DMS53 (cell line): ENCODE data around the gene LARP4B.
"Not testable (repeated sequence)": the region's sequence is repeated elsewhere in the genome, so short reads cannot be mapped to it uniquely, and the experiment has no call there.

Experiments used
- DNase-seq: peaks from one replicate; lab custom pipeline; 2025; lab: John Stamatoyannopoulos, UW

The LARP4B gene

DNA sequence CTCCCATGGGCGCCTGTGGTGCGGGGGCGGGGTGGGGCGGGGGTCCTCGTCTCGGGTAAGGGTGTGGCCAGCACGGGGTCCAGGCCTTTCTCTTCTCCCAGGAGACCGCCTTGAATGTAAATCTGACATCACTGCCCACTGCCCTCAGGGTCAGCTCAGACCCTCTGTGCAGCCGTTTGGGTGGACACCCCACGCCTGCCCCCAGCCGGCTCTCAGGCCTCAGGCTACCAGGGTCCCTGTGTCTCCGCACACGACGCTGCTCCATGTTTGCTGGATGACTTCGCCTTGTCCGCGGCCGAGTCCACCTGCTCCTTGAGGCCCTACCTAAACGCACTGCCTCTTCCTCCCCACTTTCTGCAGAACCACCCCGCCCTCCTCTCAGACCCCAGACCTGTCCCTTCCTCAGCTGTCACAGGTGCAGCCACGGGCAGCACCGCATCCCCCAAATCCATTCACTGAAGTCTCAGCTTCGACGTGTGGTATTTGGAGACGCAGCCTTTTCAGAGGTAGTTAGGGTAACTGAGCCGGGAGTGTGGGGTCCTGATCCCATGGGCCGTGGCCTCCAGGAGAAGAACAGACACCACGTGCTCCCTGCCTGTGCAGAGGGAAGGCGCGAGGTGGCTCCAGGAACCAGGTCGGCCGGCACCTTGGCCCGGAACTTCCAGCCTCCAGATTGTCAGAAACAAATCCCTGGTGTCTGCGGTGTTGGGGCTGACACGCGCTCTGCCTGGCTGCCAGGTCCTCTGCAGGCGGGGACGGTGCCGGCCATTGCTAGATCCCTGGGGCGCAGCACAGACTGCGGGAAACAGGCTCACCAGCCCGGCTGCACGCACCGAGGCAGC is 144.7 kb downstream of the LARP4B start:
- peak; percentile 30 for DNase-seq

DNA sequence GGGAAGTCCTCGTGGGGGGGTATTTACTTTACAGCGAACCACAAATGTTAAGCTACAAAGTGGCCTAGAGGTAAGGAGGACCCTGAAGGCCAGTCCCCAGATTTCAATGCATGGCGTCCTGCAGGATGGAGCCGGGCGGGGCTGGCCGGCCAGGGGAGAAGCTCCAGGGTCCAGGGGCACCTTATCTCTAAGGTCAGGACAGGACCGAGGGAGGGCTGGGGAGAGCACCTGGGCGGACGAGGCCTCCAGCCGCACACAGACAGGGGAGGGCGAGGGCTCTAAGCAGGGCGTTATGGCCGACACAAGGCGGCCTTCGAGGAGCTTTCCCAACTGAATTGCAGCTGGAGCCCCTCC is 145.7 kb downstream of the LARP4B start:
- DNase-seq = no peak

DNA sequence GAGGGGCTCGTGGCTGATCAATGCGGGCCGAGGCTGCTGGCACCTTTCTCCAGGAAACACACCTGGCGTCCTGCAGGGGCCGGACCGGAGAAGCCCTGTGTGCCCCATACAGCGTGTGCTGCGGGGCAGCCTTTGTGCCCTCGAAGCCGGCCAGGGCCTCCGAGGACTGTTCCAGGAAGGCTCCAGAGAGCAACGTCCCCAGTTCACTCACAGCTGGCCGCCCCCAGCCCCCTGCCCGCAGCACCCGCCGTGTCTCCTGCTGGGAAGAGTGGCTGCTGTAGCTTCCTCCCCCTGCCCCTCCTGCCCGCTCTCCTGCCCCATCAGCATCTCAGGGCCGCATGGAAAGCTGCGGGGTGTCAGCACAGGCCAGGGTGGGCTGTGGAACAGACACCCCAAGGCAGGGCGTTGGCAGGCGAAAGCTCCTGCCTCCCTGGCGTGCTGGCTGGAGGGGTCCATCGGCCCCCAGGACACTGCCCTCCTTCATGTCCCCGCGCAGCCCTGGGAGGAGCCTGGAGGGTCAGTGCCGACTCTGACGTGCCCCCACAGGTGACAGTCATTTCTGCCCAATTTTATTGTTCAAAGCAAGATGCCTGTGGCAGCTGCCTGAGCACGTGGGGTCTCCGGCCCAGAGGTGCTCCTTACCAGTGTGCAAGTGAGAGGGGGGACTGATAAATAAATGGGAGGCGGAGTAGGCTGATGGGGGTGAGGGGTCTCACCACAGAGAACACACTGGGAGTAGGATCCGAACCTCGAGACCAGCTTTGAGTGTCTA is 146.2 kb downstream of the LARP4B start:
- peak; percentile 47 for DNase-seq

DNA sequence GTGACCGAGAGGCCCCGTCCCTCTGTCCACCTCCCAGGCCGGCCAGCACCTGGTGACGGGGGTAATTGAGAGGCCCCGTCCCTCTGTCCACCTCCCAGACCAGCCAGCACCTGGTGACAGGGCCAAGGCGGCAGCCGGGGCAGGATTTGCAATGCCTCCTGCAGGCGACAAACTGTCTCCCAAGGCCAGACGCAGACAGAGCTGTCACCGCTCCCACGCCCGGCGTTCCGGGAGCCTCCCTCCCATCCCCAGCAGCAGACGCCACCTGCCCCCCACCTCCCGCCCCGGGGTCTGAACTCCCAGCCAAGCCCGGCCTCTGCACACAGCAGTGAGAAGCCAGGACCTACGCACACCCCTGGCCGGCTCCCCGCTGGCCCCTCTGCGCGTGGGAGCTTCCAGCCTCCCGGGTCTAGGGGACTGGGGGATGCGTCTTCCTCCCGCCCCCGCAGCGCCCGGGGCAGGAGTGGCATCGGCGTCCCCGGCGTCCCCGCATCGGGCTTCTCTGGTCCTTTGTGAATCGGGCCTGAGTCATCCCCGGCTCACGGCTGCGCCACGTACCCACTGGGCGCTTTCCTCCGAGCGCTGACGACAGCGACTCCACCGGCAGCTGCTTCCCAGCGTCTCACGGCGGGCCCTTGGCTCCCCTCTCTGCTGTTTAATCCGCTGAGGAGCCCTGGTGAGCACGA is 147.0 kb downstream of the LARP4B start:
- peak; percentile 93 for DNase-seq

DNA sequence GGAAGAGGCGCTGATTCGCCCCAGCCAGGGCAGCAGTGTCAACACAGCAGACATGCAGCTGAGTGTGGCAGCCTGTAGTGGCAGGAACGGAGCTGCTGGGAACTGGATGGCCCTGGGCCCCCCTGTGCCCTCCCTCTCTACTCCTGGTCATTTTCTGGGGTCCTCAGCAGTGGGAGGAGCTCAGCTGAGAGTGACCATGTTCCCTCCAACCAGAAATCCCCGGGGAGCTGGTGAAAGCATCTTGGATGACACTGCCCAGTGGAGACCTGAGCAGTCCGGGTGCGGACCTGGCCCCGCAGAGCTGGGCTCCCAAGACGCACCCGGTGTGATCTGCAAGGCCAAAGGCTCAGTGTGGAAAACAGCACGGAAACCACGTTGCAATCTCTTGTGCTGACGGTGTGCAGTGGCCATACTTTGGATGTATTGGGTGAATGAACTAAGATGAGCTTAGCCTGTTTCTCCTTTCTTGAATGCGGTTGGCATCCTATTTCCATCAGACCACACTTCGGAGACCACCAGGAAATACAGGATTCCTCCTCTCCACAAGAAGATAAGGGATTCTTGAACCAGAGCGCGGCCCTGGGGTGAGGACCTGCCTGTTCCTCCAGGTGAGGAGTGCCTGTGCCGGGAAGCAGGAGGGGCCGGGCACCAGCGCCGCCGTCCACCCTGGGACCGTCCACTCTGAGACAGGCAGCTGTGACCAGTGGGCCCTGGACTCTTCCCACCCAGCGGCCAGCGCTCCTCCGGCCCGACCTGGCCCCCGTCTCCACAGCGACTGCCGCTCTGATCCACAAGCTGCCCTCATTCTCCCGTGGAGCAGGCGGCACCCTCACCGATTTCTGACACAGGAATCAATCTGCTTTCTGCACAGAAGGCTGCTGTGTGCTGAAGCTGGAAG is 148.5 kb downstream of the LARP4B start:
- peak; percentile 27 for DNase-seq

DNA sequence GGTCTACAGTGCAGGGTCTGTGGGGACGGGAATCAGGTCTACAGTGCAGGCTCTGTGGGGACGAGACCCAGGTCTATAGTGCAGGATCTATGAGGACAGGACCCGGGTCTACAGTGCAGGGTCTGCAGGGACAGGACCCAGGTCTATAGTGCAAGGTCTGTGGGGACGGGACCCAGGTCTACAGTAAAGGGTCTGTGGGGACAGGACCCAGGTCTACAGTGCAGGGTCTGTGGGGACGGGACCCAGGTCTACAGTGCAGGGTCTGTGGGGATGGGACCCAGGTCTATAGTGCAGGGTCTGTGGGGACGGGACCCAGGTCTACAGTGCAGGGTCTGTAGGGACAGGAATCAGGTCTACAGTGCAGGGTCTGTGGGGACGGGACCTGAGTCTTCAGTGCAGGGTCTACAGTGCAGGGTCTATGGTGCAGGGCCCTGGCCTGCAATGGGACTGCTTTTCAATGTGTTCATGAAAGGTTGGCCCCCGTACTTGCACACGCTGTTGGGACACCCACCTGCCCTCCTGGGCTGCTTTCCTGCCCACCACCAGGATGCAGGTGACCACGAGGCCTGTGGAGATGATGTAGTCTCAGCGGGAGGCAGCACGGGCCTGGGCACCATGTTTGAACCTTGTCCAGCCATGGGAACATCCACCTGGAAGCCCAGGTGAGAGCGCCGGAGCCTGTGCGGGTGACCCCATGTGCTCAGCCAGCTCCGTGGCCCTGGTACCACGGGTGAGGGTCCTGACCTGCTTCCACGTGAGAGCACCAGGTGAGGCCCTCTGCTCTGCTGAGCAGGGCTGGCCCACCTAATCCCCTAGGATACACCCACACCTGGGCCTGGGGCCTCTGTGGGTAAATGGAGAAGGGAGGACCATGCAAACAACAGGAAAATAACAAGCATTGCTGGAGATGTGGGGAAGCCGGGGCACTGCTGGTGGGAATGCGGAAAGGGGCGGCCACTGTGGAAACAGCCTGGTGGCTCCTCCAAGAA is 150.7 kb downstream of the LARP4B start:
- DNase-seq = no peak

DNA sequence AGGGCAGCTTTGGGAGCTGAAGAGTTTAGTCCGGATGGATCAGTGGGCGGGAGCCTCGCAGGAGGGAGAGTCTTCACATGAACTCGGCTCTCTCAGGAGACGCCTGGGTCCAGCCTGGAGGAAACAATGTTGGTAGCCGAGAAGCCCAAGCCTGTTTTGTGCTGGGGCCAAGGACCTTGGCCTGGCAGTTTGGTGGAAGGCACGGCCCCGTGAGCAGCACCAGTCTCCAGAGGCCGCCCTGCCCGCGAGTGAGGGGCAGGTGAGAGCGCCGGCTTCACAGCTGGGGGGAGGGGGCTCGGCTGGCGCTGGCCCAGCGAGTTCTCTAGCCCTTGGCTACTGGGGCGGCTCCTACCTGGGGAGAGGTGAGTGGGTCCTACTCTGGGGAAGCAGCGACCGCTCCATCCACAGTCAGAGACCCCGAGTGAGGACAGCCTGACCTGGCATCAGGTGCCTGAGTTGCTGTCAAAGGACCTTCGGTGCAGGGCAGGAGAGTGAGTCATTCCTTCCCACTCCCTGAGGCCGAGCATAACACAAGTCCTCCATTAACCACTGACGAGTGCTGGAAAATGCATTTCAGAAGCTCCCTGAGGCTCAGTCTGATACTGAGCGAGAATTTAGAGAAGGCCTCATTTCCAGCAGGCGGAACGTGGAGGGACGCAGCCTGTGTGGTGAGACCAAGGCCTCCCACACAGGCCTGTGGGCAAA is 152.7 kb downstream of the LARP4B start:
- DNase-seq = peak; percentile 54

DNA sequence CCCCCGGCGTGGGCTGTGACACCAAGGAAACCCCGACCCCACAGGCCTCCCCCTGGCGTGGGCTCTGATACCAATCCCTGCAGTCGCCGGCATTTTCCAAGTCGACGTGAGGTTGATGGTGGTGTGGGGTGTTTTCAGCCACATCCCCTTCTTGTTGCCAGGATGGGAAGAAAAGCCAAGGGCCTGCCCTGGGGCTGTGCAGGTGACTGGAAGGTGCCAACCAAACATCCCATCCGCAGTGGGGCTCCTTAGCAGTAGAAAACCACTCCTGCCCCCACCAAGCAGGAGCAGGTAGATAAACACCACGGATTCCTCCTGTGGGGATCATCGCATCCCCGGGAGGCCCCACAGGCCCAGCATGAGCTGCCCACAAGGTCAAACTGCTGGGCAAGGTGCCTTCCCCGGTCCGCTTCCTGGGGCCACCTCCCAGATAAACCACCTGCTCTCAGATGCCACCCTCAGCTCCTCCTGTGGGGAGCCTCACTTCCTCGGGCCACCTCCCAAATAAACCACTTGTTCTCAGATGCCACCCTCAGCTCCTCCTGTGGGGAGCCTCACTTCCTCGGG is 153.5 kb downstream of the LARP4B start:
- no peak for DNase-seq

DNA sequence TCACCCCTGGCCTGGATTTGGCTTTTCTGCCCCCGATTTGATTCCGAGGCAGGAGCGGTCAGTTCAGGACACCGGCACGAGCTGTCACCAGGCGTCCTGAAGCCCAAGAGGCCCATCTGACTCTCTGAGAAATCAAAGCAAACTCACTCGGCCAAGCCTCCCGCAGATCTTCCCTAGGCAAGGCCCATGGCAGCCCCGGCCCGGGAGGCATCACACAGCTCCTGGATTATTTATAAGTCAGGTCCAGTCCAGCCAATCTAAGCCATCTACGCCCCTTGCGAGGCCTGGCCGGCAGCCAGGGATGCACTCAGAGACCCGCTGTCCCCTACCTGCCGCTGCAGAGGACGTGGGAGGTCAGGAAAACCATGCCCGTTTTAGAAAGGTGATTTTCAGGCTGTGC is 154.7 kb downstream of the LARP4B start:
- DNase-seq = no peak

DNA sequence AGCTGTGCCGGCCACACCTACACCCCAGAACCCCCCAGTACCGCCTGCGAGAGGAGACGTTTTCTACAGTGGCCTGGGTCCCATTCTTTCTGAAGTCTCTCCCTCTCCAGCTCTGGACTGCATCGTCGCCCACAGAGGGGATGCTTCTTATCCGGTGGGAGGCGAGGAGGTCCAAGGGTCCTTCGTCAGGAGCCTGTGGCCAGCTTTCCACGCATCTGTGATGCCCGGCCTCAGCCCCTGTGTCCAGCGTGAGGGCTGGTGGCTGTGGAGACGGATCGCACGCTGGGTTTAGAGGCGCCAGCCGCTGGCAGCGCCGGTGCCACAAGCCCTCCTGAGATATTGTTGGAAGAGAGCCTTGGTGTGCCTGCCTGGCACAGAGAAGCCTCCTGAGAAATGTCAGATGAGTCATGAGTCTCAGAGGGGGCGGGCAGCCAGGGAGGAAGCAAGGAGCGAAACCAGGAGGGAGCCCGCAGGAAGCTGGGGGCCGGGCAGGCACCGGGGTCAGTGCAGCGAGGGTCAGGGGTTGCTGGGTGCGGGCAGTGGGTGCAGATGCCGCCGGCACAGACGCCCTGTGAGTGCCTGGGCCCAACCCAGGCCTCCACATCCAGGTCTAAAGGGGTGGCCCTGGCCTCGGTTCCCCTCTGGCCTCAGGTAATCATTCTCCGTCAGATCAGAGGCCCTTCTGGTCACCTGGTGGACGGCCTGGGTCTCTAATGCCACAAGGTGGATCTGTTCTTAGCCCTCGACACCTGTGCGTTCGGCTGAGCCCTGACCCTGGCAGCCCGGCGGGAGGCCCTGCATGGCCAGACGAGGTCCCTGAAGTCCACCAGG is 156.0 kb downstream of the LARP4B start:
- no peak for DNase-seq

DNA sequence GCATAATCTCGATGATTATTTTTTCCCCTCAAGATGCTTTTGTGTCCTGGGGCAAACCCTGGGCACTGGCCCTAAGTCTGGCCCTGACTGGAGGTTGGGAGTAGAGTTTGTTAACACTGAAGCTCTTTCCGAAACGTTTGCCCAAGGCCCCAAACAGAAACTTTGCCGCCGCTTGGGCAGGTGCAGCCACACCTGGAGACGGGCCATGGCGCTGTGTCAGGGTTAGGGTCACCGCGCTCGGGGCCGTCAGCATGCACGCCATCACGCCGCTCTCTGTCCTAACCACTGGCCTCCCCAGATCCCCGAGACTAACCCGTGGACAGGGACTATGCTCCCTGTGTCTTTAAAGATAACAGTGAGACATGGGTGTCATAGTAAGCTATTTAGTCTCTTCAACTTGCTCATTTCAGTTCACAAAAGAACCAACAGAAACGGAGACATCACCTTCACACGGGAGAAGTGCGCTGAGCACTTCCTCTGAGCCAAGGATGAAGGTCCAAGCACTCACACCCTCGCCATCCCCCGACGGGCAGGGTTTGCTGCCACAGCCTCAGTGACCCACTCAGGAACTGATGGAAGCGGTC is 156.8 kb downstream of the LARP4B start:
- DNase-seq = no peak

DNA sequence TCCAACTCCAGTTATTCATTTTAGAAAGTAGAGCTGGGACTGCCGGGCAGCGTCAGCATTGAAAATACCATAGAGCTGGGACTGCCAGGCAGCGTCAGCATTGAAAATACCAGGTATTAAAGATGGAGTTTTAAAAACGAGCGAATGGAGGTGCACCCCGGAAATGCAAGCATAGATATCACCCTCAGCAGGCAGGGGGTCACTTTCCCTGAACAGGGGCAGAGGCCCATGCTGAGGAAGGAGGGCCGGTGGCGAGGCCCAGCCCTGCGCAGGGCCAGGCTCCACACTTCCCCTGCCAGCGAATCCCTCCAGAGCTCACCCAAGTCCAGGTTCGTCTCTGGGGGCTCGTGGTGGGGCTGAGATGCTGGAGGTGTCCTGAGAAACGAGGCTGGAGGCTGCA is 157.3 kb downstream of the LARP4B start:
- DNase-seq = no peak

DNA sequence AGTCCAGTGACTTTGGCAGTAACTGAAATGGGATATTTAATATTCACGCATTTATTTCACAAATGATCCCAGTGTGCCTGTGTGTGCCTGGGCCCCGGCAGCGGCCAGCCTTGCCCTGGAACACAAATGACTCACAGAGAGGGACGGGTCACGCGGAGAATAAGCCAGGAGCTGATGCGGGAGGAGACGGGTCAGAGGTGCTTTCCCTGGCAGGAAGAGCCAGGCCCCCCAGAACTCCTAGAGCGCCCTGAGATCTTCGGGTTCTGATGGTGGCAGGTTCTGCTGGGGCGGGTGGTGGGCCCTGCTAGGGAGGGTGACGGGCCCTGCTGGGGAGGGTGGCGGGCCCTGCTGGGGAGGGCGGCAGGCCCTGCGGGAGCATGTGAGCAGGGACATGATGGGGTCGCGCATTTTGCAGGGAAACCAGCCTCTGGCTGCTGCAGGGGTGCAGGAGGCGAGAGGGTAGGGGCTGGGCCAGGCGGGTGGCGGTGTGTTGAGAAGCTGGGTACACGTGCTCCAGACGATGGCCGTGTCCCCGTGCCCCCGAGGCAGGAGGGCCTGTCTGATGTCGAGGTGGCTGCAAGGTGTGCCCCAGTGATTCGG is 157.8 kb downstream of the LARP4B start:
- DNase-seq = no peak

DNA sequence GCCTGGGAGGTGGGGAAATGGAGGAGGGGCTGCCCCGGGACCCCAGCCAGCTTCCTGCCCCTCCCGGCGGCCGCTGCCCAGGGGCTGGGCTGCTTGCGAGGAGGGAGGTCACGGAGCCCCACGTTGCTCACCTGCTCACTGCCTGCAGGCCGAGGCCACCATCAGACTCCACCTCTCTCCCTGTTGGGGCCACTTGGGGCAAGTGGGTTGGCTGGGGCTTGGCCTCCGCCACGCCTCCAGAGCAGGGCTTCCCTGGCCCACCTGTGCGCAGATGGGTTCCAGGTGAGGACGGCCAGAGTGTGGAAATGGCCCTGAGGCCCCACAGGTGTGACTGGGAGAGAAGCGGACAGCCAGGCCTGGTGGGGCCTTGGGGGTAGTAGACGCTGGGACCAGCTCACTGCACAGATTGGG is 159.3 kb downstream of the LARP4B start:
- no peak for DNase-seq

DNA sequence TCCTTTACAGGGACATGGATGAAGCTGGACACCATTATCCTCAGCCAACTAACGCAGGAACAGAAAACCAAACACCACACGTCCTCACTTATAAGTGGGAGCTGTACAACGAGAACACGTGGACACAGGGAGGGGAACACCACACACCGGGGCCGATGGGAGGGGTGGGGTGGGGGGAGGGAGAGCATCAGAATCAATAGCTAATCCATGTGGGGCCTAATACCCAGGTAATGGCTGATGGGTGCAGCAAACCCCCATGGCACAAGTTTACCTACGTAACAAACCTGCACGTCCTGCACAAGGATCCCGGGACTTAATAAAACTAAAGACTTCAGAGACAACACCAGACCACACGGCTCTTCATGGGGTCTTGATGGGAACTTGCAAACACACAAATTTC is 159.9 kb downstream of the LARP4B start:
- no peak for DNase-seq

DNA sequence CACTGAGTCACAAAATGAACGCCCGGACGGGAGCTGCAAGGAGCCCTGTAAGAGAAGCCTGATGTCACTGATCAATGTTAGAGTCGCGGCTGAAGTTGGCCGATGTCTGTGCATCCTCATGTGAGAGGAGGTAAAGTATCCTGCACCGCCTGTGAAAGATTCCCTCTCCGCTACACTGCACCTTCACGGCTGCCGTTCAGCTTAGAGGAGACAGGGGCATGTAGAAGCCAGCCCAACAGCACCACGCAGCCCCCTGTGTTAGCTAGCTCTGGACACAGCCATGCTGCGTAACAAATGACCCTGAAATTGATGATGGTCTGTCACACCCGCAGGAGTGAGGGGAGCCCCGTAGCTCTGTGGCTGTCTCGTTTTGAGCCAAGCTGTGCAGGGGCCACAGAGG is 160.5 kb downstream of the LARP4B start:
- no peak for DNase-seq

DNA sequence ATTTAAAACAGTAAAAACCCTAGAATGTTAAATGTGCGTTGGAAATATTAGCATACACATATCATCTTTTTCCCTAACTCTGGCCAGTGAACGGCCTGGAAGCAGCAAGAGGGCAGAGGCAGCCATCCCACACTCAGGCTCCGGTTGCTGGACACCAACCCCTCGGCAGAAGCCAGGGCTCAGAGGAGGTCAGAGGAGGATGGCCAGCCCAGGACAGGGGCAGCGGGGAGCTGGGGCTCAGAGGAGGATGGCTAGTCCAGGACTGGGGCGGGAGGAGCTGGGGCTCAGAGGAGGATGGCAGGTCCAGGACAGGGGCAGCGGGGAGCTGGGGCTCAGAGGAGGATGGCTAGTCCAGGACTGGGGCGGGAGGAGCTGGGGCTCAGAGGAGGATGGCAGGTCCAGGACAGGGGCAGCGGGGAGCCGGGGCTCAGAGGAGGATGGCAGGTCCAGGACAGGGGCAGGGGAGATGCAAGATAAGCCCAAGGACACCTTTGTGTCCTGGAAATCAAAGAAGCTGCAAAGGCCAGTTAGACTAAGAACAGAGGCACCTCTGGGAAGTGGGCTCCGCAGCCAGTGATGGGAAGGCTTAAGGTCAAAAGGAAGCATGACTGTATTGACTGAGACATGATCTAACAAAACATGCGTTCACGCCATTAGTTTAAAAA is 161.3 kb downstream of the LARP4B start:
- not testable (repeated sequence) for DNase-seq
